Cardiac muscle cell (in vitro differentiated cells and primary cell): Measurements from ENCODE around the gene RYR2. TPM values are rescaled to one million over a fixed set of nuclear protein-coding genes. Genes with fewer than 3 reads are reported as not detected.

Experiments
- DNase-seq, 2 donors: peaks; one replicate each; pipeline versions ENCODE4 v3.0.0 to v3.0.0-alpha.2; 2010 to 2017; ENCODE audit warnings: low read depth in 1 of 2, low spot score in 1 of 2
- H3K27ac ChIP-seq: fragments of 200-600 bp; sonication (generic); 2 replicates; pipeline ENCODE4 v1.5.1; 2016
- H3K27me3 ChIP-seq: fragments of 200-600 bp; sonication (generic); 2 replicates; pipeline ENCODE4 v1.6.0; 2016; ENCODE audit warnings: control low read depth
- H3K36me3 ChIP-seq: fragments of 200-600 bp; sonication (generic); 2 replicates; pipeline ENCODE4 v1.5.1; 2016; ENCODE audit warnings: control low read depth
- H3K4me1 ChIP-seq: fragments of 200-600 bp; sonication (generic); 2 replicates; pipeline ENCODE4 v1.8.1; 2017; ENCODE audit warnings: low read depth, mild to moderate bottlenecking, mixed run types
- H3K4me3 ChIP-seq: fragments of 200-600 bp; sonication (generic); 2 replicates; pipeline ENCODE4 v1.5.1; 2016; ENCODE audit warnings: mild to moderate bottlenecking
- H3K9me3 ChIP-seq: fragments of 200-600 bp; sonication (generic); 2 replicates; pipeline ENCODE4 v1.5.1; 2017; ENCODE audit warnings: low read depth, mild to moderate bottlenecking, control low read depth
- CTCF ChIP-seq: IDR thresholded peaks from 2 replicates; pipeline ENCODE4 v1.5.1; 2012; ENCODE audit warnings: low read depth, mild to moderate bottlenecking, low read length
- polyA plus RNA-seq: library from polyadenylated mRNA; unstranded; fragments of >200 nt; fragmentation: Nextera tagmentation; extraction: Ambion mirVana; gene quantifications from 2 replicates; pipeline ENCODE4 v1.2.1, GENCODE V29; 2016
- total RNA-seq: library from RNA; depleted of rRNA; stranded (reverse); fragments of >200 nt; gene quantifications from 2 replicates; pipeline ENCODE4 v1.2.3, GENCODE V29; 2016

Gene RYR2
- total and polyA plus RNA-seq, 2 experiments from 2014 or later: 29.8 to 155 TPM

GRCh38 chr1:237566581-237566980 lies 524.6 kb downstream of the RYR2 start:
- no peak overlapping the region for H3K4me3 ChIP-seq
- no peaks in the 10 kb centered on the region for H3K27me3 ChIP-seq
- H3K9me3 ChIP-seq: no peaks in the 10 kb centered on the region
- TF ChIP-seq CTCF: no peak
- peak overlapping the region; percentile 12 for H3K27ac ChIP-seq
- H3K36me3 ChIP-seq: peaks cover 36% of the 10 kb centered on the region
- H3K4me1 ChIP-seq: no peaks in the 10 kb centered on the region
- no peak for DNase-seq

- no peak for DNase-seq
- Histone ChIP-seq H3K36me3 (peaks cover 44% of the 10 kb centered on the region), H3K4me3 (no peak overlapping the region), H3K9me3 (no peaks in the 10 kb centered on the region), H3K27ac (peak overlapping the region; percentile 38), H3K4me1 (no peaks in the 10 kb centered on the region), H3K27me3 (no peaks in the 10 kb centered on the region)
- TF ChIP-seq CTCF: no peak
Observed at GRCh38 chr1:237568955-237569354, 527.0 kb downstream of the RYR2 start.

GRCh38 chr1:237570530-237570929 lies 528.5 kb downstream of the RYR2 start:
- Histone ChIP-seq H3K4me1 (no peaks in the 10 kb centered on the region), H3K9me3 (no peaks in the 10 kb centered on the region), H3K27me3 (no peaks in the 10 kb centered on the region), H3K27ac (no peak overlapping the region), H3K36me3 (peaks cover 43% of the 10 kb centered on the region), H3K4me3 (no peak overlapping the region)
- no peak for DNase-seq
- TF ChIP-seq CTCF: no peak

- Histone ChIP-seq H3K27me3 (no peaks in the 10 kb centered on the region), H3K27ac (no peak overlapping the region), H3K4me3 (no peak overlapping the region), H3K4me1 (no peaks in the 10 kb centered on the region), H3K9me3 (no peaks in the 10 kb centered on the region), H3K36me3 (peaks cover 18% of the 10 kb centered on the region)
- TF ChIP-seq CTCF: no peak
- no peak for DNase-seq
Observed at GRCh38 chr1:237574536-237574935, 532.6 kb downstream of the RYR2 start.

- Histone ChIP-seq H3K9me3 (no peaks in the 10 kb centered on the region), H3K36me3 (peaks cover 11% of the 10 kb centered on the region), H3K4me1 (no peaks in the 10 kb centered on the region), H3K4me3 (no peak overlapping the region), H3K27ac (no peak overlapping the region), H3K27me3 (no peaks in the 10 kb centered on the region)
- no peak for TF ChIP-seq CTCF
- no peak for DNase-seq
Observed at GRCh38 chr1:237578540-237578939, 536.6 kb downstream of the RYR2 start.

- no peak for DNase-seq
- Histone ChIP-seq H3K4me1 (no peaks in the 10 kb centered on the region), H3K27me3 (no peaks in the 10 kb centered on the region), H3K36me3 (peaks cover 11% of the 10 kb centered on the region), H3K9me3 (no peaks in the 10 kb centered on the region), H3K4me3 (no peak overlapping the region), H3K27ac (no peak overlapping the region)
- no peak for TF ChIP-seq CTCF
Observed at GRCh38 chr1:237580726-237581125, 538.7 kb downstream of the RYR2 start.
